ENCODE data around the gene SVIL. TPM values are rescaled to one million over a fixed set of nuclear protein-coding genes. Genes with fewer than 3 reads are reported as not detected.

SVIL gene
- total and polyA plus RNA-seq, 2 of the 13 experiments (the other 11 are each of a cell fraction or from before 2014, with no cell fraction given), result 3.9 to 12.1 TPM

DNA sequence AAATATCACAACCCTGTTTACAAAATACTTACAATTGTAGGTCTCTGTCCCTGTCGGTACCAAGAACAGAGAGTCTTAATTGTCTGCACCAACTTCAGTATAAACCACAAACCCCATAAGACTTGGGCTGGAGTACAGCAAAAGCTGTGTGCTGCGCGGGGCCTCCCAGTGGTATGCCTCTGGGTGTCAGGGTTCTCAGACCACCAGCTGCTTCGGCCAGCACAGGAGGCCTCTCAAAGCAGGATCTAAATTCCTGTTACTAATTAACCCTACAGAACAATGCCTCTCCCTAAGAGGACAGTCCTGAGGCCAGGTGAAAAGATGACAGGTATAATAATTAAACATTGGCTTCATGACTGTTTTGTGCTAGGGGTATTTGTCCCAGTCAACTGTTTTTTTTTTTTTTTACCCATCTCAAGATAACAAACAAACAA lies 957 bp upstream of the SVIL start (continued):
- TF ChIP-seq PCBP1 (IDR thresholded peaks at IDR 0.05; ENCODE audit: borderline replicate concordance, low read depth, low read length), result no peak
- no peak for TF ChIP-seq RXRA (CRISPR knock-in tag; IDR thresholded peaks at IDR 0.05)
- no peak for TF ChIP-seq ZNF577 (CRISPR knock-in tag; IDR thresholded peaks at IDR 0.05; ENCODE audit: borderline replicate concordance, low read depth)
- no peak for TF ChIP-seq ZNF747 (CRISPR knock-in tag; IDR thresholded peaks at IDR 0.05; ENCODE audit: borderline replicate concordance)
- TF ChIP-seq HNRNPLL (IDR thresholded peaks at IDR 0.05; ENCODE audit: low read depth, low read length, poor library complexity, severe bottlenecking), result no peak
- no peak for TF ChIP-seq RBFOX2 (IDR thresholded peaks at IDR 0.05; ENCODE audit: low read depth, low read length)
- no peak for TF ChIP-seq NBN (conservative IDR thresholded peaks at IDR 0.05)
- no peak for TF ChIP-seq ZNF235 (CRISPR knock-in tag; IDR thresholded peaks at IDR 0.05; ENCODE audit: borderline replicate concordance)
- TF ChIP-seq ZNF615 (CRISPR knock-in tag; IDR thresholded peaks at IDR 0.05; ENCODE audit: borderline replicate concordance), result no peak

DNA sequence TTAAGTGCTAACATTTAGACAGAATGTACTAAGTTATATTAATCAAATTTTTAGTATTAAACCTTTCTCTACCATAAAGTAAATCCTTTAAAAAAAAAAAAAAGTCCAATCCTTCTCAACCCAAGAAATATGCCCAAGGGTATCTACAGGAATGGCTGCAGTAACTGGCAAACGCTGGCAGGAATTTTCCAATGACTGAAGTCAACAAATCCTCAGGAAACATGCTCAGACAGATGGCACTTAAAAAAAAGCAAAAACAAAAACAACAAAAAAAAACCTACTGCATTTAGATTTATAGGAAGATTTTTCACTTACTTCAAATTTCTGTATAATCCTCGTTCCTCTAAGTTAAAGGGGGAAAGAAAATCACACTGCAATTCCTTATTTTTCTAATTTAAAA lies 666 bp downstream of the SVIL start:
- Histone ChIP-seq H3K79me2 (ENCODE audit: insufficient read depth, low read length) (no peaks in the 10 kb centered on the region), H3K4me2 (ENCODE audit: low read depth, low read length) (peak overlapping the region; percentile 72; the same call in 1 of the 2 replicates), H2AFZ (ENCODE audit: low read length) (no peak overlapping the region), H3K4me1 (ENCODE audit: insufficient read depth, low read length) (peaks cover 52% of the 10 kb centered on the region), H3K4me3 (replicated peaks in 1 of 3; ENCODE audit: insufficient read depth in 1 of 3, low read depth in 2 of 3, low read length in 3 of 3) (no peak overlapping the region), H3K27me3 (ENCODE audit: control insufficient read depth in 1 of 2, insufficient read depth in 2 of 2, low read length in 2 of 2) (no peaks in the 10 kb centered on the region), H3K36me3 (replicated peaks in 1 of 2; ENCODE audit: control insufficient read depth in 1 of 2, insufficient read depth in 2 of 2, low read length in 2 of 2) (no peaks in the 10 kb centered on the region), H3K27ac (ENCODE audit: extremely low read length, insufficient read depth, low read length) (no peak overlapping the region), H4K20me1 (ENCODE audit: insufficient read depth, low read length) (no peaks in the 10 kb centered on the region), H3K9ac (ENCODE audit: insufficient read depth, low read depth, low read length) (no peak overlapping the region), H3K9me3 (ENCODE audit: low read length) (no peaks in the 10 kb centered on the region)
- DNase-seq (ENCODE audit: low spot score) (no peak), FAIRE-seq (no peak), ATAC-seq (no peak)
- WGBS (ENCODE audit: low lambda C conversion rate), result 73% methylated on average over 2 of the region's 2 CpGs
- in situ Hi-C loops (cut with HindIII; ENCODE audit: extremely low pct_ligation_motif_present, low pct_unique_long_range_greater_than_20kb) (no loop called here), intact Hi-C loops (cut with micrococcal nuclease; ENCODE audit: unreplicated experiment) (no loop called here)
- ChIA-PET POLR2A (no interaction called here), CTCF (ENCODE audit: low intra/inter-chr PET ratio, low total read pairs) (no interaction called here)
- no TSS peak for BruUV-seq (replicated peaks)
- TF ChIP-seq, protein P1, sequence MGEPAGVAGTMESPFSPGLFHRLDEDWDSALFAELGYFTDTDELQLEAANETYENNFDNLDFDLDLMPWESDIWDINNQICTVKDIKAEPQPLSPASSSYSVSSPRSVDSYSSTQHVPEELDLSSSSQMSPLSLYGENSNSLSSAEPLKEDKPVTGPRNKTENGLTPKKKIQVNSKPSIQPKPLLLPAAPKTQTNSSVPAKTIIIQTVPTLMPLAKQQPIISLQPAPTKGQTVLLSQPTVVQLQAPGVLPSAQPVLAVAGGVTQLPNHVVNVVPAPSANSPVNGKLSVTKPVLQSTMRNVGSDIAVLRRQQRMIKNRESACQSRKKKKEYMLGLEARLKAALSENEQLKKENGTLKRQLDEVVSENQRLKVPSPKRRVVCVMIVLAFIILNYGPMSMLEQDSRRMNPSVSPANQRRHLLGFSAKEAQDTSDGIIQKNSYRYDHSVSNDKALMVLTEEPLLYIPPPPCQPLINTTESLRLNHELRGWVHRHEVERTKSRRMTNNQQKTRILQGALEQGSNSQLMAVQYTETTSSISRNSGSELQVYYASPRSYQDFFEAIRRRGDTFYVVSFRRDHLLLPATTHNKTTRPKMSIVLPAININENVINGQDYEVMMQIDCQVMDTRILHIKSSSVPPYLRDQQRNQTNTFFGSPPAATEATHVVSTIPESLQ (CRISPR knock-in tag; conservative IDR thresholded peaks at IDR 0.05), result no peak
- TF ChIP-seq, protein P2, sequence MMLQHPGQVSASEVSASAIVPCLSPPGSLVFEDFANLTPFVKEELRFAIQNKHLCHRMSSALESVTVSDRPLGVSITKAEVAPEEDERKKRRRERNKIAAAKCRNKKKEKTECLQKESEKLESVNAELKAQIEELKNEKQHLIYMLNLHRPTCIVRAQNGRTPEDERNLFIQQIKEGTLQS (CRISPR knock-in tag; IDR thresholded peaks at IDR 0.05), result no peak
- TF ChIP-seq CHD4 (IDR thresholded peaks at IDR 0.05; ENCODE audit: borderline replicate concordance, low read length), result no peak
- TF ChIP-seq RFX3 (CRISPR knock-in tag; IDR thresholded peaks at IDR 0.05), result no peak
